Measurements from ENCODE around the gene PARD3. TPM values are rescaled to one million over a fixed set of nuclear protein-coding genes. Genes with fewer than 3 reads are reported as not detected.
"Not testable (repeated sequence)": the region's sequence is repeated elsewhere in the genome, so short reads cannot be mapped to it uniquely, and the experiment has no call there.

Gene PARD3
- total RNA-seq, 1 donor from 2014 or later = 0.11 TPM

- Mint-ChIP-seq H3K4me3 (no peak overlapping the region), H3K4me1 (no peaks in the 10 kb centered on the region), H3K9me3 (no peaks in the 10 kb centered on the region), H3K36me3 (ENCODE audit: low read depth) (no peaks in the 10 kb centered on the region), H3K27me3 (peaks cover 3% of the 10 kb centered on the region), H3K27ac (no peak overlapping the region)
- intact Hi-C loops (cut with micrococcal nuclease) = no loop called here
- ATAC-seq (ENCODE audit: low read depth) = no peak
- ChIA-PET CTCF (no interaction called here), POLR2A (no interaction called here)
- DNase-seq = no peak
- no peak for TF ChIP-seq CTCF (IDR thresholded peaks at IDR 0.05)
These were observed 70.5 kb downstream of the PARD3 start for GRCh38 chr10:34744590-34744989.

- Mint-ChIP-seq H3K4me1 (no peaks in the 10 kb centered on the region), H3K27ac (no peak overlapping the region), H3K36me3 (ENCODE audit: low read depth) (no peaks in the 10 kb centered on the region), H3K27me3 (peaks cover 4% of the 10 kb centered on the region), H3K9me3 (no peaks in the 10 kb centered on the region), H3K4me3 (no peak overlapping the region)
- ChIA-PET POLR2A (no interaction called here), CTCF (no interaction called here)
- DNase-seq (no peak), ATAC-seq (ENCODE audit: low read depth) (no peak)
- intact Hi-C loops (cut with micrococcal nuclease) = no loop called here
- TF ChIP-seq CTCF (IDR thresholded peaks at IDR 0.05) = no peak
These were observed 71.3 kb downstream of the PARD3 start for GRCh38 chr10:34743814-34744213.

- Mint-ChIP-seq H3K36me3 (ENCODE audit: low read depth) (no peaks in the 10 kb centered on the region), H3K4me1 (no peaks in the 10 kb centered on the region), H3K9me3 (no peaks in the 10 kb centered on the region), H3K27me3 (peaks cover 6% of the 10 kb centered on the region), H3K4me3 (no peak overlapping the region), H3K27ac (no peak overlapping the region)
- POLR2A ChIA-PET = no interaction called here
- intact Hi-C loops (cut with micrococcal nuclease) = no loop called here
- DNase-seq (no peak), ATAC-seq (ENCODE audit: low read depth) (no peak)
- CTCF ChIA-PET = no interaction called here
- TF ChIP-seq CTCF (IDR thresholded peaks at IDR 0.05) = no peak
These were observed 72.6 kb downstream of the PARD3 start for GRCh38 chr10:34742456-34742855.

- H3K4me1 Mint-ChIP-seq; intact Hi-C loops (cut with micrococcal nuclease); H3K27me3 Mint-ChIP-seq; H3K36me3 Mint-ChIP-seq (ENCODE audit: low read depth); POLR2A ChIA-PET; ATAC-seq (ENCODE audit: low read depth); H3K27ac Mint-ChIP-seq; H3K4me3 Mint-ChIP-seq; H3K9me3 Mint-ChIP-seq; CTCF ChIA-PET; DNase-seq: not testable (repeated sequence)
These were observed 74.0 kb downstream of the PARD3 start for GRCh38 chr10:34741087-34741486.

GRCh38 chr10:34740321-34740720 lies 74.8 kb downstream of the PARD3 start:
- POLR2A ChIA-PET = no interaction called here
- DNase-seq (no peak), ATAC-seq (ENCODE audit: low read depth) (no peak)
- intact Hi-C loops (cut with micrococcal nuclease) = no loop called here
- H3K9me3 Mint-ChIP-seq = no peaks in the 10 kb centered on the region
- no peaks in the 10 kb centered on the region for H3K36me3 Mint-ChIP-seq (ENCODE audit: low read depth)
- no peak overlapping the region for H3K27ac Mint-ChIP-seq
- H3K4me1 Mint-ChIP-seq = no peaks in the 10 kb centered on the region
- H3K27me3 Mint-ChIP-seq = peaks cover 6% of the 10 kb centered on the region
- CTCF ChIA-PET = no interaction called here
- no peak overlapping the region for H3K4me3 Mint-ChIP-seq
- TF ChIP-seq CTCF (IDR thresholded peaks at IDR 0.05) = no peak

- ATAC-seq (ENCODE audit: low read depth) (no peak), DNase-seq (no peak)
- no peak for TF ChIP-seq CTCF (IDR thresholded peaks at IDR 0.05)
- H3K4me3 Mint-ChIP-seq = no peak overlapping the region
- no peaks in the 10 kb centered on the region for H3K9me3 Mint-ChIP-seq
- peaks cover 6% of the 10 kb centered on the region for H3K27me3 Mint-ChIP-seq
- intact Hi-C loops (cut with micrococcal nuclease) = no loop called here
- no peaks in the 10 kb centered on the region for H3K4me1 Mint-ChIP-seq
- no peaks in the 10 kb centered on the region for H3K36me3 Mint-ChIP-seq (ENCODE audit: low read depth)
- CTCF ChIA-PET = no interaction called here
- POLR2A ChIA-PET = no interaction called here
- H3K27ac Mint-ChIP-seq = no peak overlapping the region
These were observed 75.2 kb downstream of the PARD3 start for GRCh38 chr10:34739915-34740314.

Data from activated B cell treated with CpG ODN at 0.5 μM for 24 hours (primary cell).